AG04450 (cell line): Measurements from ENCODE around the gene LYAR. TPM values are rescaled to one million over a fixed set of nuclear protein-coding genes. Genes with fewer than 3 reads are reported as not detected.
A peak's percentile ranks its signal among the peaks of the same experiment; 100 is the strongest.

Experiments
- CTCF ChIA-PET: fragments of 300-600, 350-600 bp; formaldehyde crosslinking; extraction: SDS; loops from one replicate; lab custom pipeline; 2022; ENCODE audit warnings: antibody characterized with exemption, inconsistent platforms; lab: Charles Lee
- POLR2A ChIA-PET: fragments of 350-600 bp; formaldehyde crosslinking; extraction: SDS; loops from one replicate; lab custom pipeline; 2021; ENCODE audit warnings: antibody characterized with exemption, inconsistent platforms; lab: Yijun Ruan, JAX
- DNase-seq: peaks from one replicate; pipeline ENCODE4 v3.0.0-alpha.2; 2011; ENCODE audit warnings: low read depth, low spot score
- H3K27ac ChIP-seq: one replicate; pipeline ENCODE4 v1.5.1; 2012; ENCODE audit warnings: low read depth, low read length, control low read depth
- H3K27me3 ChIP-seq: one replicate; pipeline ENCODE4 v1.6.0; 2012; ENCODE audit warnings: low read length; ENCODE audit not compliant: control insufficient read depth, insufficient read depth
- H3K4me3 ChIP-seq: 2 replicates; pipeline ENCODE4 v1.5.1; 2011; ENCODE audit warnings: mild to moderate bottlenecking, low read depth, low read length, control low read depth
- H3K9me3 ChIP-seq: 2 replicates; pipeline ENCODE4 v1.5.1; 2012; ENCODE audit warnings: low read length; ENCODE audit not compliant: control insufficient read depth, insufficient read depth
- polyA plus RNA-seq: library from polyadenylated mRNA; depleted of rRNA; stranded (reverse); fragments of >200 nt; gene quantifications from 2 replicates; pipeline ENCODE4 v1.2.3, GENCODE V29; 2011
- TF ChIP-seq, protein P1 (sequence below): IDR thresholded peaks from 2 replicates; pipeline ENCODE4 v1.5.1; 2011; ENCODE audit warnings: low read depth, low read length, control low read depth, inconsistent platforms

The LYAR gene
- polyA plus RNA-seq, 1 experiment = 7.8 TPM

DNA sequence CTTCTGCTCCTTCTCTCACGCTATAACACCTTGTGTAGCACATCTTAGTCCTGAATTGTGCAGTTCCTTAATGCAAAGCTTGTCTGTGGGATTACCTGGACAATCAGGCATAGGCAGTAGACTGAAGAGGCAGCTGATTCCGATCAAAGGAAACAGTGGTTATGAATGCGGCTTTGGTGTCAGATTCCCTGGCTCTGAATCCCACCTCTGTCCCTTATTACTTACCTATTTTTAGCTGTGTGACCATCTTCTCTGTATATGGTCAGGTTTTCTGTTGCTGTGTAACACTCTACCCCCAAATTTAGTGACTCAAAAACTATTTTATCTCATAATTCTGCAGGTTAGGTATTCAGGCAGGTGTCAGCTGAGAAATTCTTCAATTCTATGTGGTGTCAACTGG, 3.3 kb upstream of the LYAR start:
- Histone ChIP-seq H3K9me3 (peaks cover 5% of the 10 kb centered on the region; the same call in 1 of the 2 replicates), H3K4me3 (no peak overlapping the region), H3K27ac (no peak overlapping the region), H3K27me3 (no peaks in the 10 kb centered on the region)
- no peak for DNase-seq
- TF ChIP-seq, protein P1, sequence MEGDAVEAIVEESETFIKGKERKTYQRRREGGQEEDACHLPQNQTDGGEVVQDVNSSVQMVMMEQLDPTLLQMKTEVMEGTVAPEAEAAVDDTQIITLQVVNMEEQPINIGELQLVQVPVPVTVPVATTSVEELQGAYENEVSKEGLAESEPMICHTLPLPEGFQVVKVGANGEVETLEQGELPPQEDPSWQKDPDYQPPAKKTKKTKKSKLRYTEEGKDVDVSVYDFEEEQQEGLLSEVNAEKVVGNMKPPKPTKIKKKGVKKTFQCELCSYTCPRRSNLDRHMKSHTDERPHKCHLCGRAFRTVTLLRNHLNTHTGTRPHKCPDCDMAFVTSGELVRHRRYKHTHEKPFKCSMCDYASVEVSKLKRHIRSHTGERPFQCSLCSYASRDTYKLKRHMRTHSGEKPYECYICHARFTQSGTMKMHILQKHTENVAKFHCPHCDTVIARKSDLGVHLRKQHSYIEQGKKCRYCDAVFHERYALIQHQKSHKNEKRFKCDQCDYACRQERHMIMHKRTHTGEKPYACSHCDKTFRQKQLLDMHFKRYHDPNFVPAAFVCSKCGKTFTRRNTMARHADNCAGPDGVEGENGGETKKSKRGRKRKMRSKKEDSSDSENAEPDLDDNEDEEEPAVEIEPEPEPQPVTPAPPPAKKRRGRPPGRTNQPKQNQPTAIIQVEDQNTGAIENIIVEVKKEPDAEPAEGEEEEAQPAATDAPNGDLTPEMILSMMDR = no peak
- POLR2A ChIA-PET = no interaction called here
- CTCF ChIA-PET = interaction anchor here (0.7 kb wide), 1 partner anchor 137 kb away, joined by 3 read pairs; no protein-coding TSS in a partner anchor

DNA sequence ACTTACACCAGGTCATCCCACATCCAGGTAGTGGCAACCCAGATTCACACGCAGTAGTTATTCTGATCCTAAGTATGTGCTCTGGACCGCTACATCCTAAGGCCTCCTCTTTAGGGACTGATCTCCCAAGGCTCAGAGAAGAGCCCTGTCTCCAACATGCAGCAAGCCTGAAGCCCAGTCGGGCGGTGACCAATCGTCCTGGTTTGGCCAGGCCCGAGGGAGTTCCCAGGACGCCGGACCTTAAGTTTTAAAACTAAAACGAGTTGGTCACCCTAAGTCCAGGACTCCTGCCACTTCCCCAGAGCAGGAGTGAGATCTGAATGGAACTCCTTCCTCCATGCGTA, 385 bp downstream of the LYAR start:
- TF ChIP-seq, protein P1 = no peak
- Histone ChIP-seq H3K9me3 (peaks cover 5% of the 10 kb centered on the region; the same call in 1 of the 2 replicates), H3K27ac (peak overlapping the region; percentile 31), H3K27me3 (no peaks in the 10 kb centered on the region), H3K4me3 (peak overlapping the region; percentile 96)
- DNase-seq = no peak
- POLR2A ChIA-PET = interaction anchor here (1.3 to 1.5 kb wide), 2 partner anchors 9 to 150 kb away, joined by 3 read pairs; no protein-coding TSS in a partner anchor
- CTCF ChIA-PET = no interaction called here

DNA sequence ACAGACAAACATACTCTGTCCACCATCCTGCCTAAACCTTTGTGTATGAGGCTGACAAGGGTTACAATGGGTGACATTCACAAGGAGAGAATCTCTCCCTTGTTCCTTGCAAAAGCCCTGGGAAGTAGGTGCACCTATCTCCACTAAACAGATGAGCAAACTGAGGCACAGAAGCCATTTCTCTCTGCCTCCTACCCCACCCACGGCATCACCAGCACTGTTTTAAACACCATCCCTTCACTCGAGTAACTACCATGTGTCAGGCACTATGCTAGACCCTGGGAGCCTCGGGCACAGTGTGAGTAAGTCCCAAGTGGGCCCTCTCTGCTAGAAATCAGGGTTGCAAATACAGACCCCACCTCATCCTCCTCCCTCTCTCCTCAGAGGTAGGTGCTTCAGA, 899 bp downstream of the LYAR start:
- peaks cover 5% of the 10 kb centered on the region; the same call in 1 of the 2 replicates for H3K9me3 ChIP-seq
- TF ChIP-seq, protein P1 = no peak
- POLR2A ChIA-PET = no interaction called here
- no peak overlapping the region for H3K27ac ChIP-seq
- H3K27me3 ChIP-seq = no peaks in the 10 kb centered on the region
- CTCF ChIA-PET = interaction anchor here (0.6 kb wide), 1 partner anchor 1201 kb away, joined by 3 read pairs; no protein-coding TSS in a partner anchor
- peak overlapping the region; percentile 96 for H3K4me3 ChIP-seq
- DNase-seq = no peak

DNA sequence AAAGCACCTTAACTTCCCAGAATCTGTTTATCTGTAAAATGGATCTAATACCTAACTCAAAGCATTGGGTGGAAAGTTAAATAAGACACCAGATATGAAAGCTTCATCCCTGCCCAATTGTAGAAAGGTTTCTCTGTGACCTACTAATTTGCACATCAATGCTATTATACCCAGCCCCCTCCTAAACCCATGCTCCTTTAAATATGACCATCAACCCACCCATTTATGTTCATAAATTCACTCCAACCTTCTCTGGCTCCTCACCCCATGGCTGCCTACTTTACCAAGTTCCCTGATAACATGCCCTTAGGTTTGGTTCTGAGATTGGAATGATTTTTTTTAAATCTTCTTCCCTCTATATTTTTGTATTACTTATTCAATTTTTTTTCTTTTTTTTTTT, 1.9 kb downstream of the LYAR start:
- H3K27ac ChIP-seq = no peak overlapping the region
- ChIA-PET POLR2A (no interaction called here), CTCF (interaction anchor here (0.6 kb wide), 1 partner anchor 1202 kb away, joined by 3 read pairs; no protein-coding TSS in a partner anchor)
- no peak for DNase-seq
- no peaks in the 10 kb centered on the region for H3K27me3 ChIP-seq
- peaks cover 5% of the 10 kb centered on the region; the same call in 1 of the 2 replicates for H3K9me3 ChIP-seq
- TF ChIP-seq, protein P1 = no peak
- H3K4me3 ChIP-seq = no peak overlapping the region

DNA sequence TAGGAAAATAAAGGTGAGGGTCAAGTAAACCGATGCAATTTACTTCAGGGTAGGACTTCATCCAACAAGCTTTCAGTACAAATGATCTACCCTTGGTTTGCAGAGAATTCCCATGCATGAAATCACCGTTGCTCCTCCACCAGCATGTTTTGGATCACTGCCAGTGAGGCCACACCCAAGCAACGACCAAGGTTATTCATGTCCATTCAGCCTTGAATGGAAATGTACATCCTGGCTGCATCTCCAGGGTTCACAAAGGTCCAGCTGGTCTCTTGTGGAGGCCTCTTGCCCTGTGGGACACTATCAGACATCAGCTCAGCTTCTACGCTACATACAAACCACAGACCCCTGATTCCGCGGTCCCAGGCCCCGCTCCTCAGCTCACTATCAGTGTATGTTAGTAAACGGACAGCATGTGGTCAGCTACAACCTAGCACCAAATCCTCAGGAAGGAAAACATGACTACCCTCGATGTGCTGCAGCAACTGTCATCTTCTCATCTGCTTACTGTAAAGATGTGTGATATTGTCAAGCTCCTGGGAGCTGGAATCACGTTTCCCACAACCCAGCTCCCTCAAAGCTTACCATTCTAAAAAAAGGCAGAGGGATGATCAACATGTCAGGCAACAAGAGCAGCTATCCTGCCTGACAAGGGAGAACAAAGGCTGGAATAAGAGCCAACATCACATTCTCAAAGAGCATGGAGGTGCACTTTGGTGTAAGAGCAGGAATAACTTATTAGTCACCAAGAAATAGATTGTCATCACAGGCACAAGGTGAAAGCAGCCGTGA, 4.9 kb downstream of the LYAR start:
- TF ChIP-seq, protein P1 = no peak
- DNase-seq = no peak
- no peak overlapping the region for H3K4me3 ChIP-seq
- H3K9me3 ChIP-seq = no peaks in the 10 kb centered on the region; the same call in 1 of the 2 replicates
- no peak overlapping the region for H3K27ac ChIP-seq
- ChIA-PET POLR2A (no interaction called here), CTCF (interaction anchor here (0.6 kb wide), 1 partner anchor 804 kb away, joined by 3 read pairs; no protein-coding TSS in a partner anchor)
- no peaks in the 10 kb centered on the region for H3K27me3 ChIP-seq
